GM23248 (cell line): Measurements from ENCODE around the gene KAZN. TPM values are rescaled to one million over a fixed set of nuclear protein-coding genes. Genes with fewer than 3 reads are reported as not detected.
A peak's percentile ranks its signal among the peaks of the same experiment; 100 is the strongest.

Source experiments
- DNase-seq: peaks from one replicate; pipeline ENCODE4 v3.0.0-alpha.2; 2015
- H2AFZ ChIP-seq: fragments of 200-600 bp; sonication (generic); 2 replicates; pipeline ENCODE4 v1.6.1; 2016; ENCODE audit warnings: antibody characterized with exemption
- H3F3A ChIP-seq: fragments of 200-600 bp; sonication (generic); 2 replicates; pipeline ENCODE4 v1.6.1; 2016; ENCODE audit warnings: mild to moderate bottlenecking, antibody characterized with exemption, mixed run types; ENCODE audit not compliant: insufficient read depth
- H3K27ac ChIP-seq: fragments of 200-600 bp; sonication (generic); 2 replicates; pipeline ENCODE4 v1.5.1; 2016; ENCODE audit warnings: mild to moderate bottlenecking
- H3K27me3 ChIP-seq: fragments of 200-600 bp; sonication (generic); replicated peaks from 2 replicates; pipeline ENCODE4 v1.6.1; 2016; ENCODE audit warnings: mild to moderate bottlenecking; ENCODE audit not compliant: insufficient read depth
- H3K36me3 ChIP-seq: fragments of 200-600 bp; sonication (generic); 2 replicates; pipeline ENCODE4 v1.6.1; 2016; ENCODE audit warnings: low read depth, mild to moderate bottlenecking
- H3K4me1 ChIP-seq: fragments of 200-600 bp; sonication (generic); 2 replicates; pipeline ENCODE4 v1.6.1; 2016; ENCODE audit warnings: mild to moderate bottlenecking; ENCODE audit not compliant: insufficient read depth
- H3K4me2 ChIP-seq: fragments of 200-600 bp; sonication (generic); one replicate; pipeline ENCODE4 v1.6.1; 2016; ENCODE audit warnings: mild to moderate bottlenecking; ENCODE audit not compliant: unreplicated experiment
- H3K4me3 ChIP-seq: fragments of 200-600 bp; sonication (generic); 2 replicates; pipeline ENCODE4 v1.5.1; 2016; ENCODE audit warnings: mild to moderate bottlenecking
- H3K79me2 ChIP-seq: fragments of 200-600 bp; sonication (generic); 2 replicates; pipeline ENCODE4 v1.6.1; 2016; ENCODE audit warnings: mild to moderate bottlenecking; ENCODE audit not compliant: insufficient read depth
- H3K9ac ChIP-seq: fragments of 200-600 bp; sonication (generic); 2 replicates; pipeline ENCODE4 v1.6.1; 2016; ENCODE audit warnings: mild to moderate bottlenecking
- H3K9me2 ChIP-seq: fragments of 200-600 bp; sonication (generic); 2 replicates; pipeline ENCODE4 v1.6.1; 2016; ENCODE audit warnings: mixed run types, mild to moderate bottlenecking, moderate library complexity; ENCODE audit not compliant: insufficient read depth
- H3K9me3 ChIP-seq: fragments of 200-600 bp; sonication (generic); one replicate; pipeline ENCODE4 v1.6.1; 2017; ENCODE audit warnings: low read depth
- H4K20me1 ChIP-seq: fragments of 200-600 bp; sonication (generic); 2 replicates; pipeline ENCODE4 v1.6.0; 2016; ENCODE audit not compliant: insufficient read depth
- EZH2 ChIP-seq: fragments of 200-600 bp; sonication (generic); IDR thresholded peaks from 2 replicates; pipeline ENCODE4 v1.6.1; 2018; ENCODE audit warnings: antibody characterized with exemption, mild to moderate bottlenecking; ENCODE audit not compliant: insufficient read depth, poor library complexity, severe bottlenecking
- EZH2phosphoT487 ChIP-seq: fragments of 200-600 bp; sonication (generic); IDR thresholded peaks from 2 replicates; pipeline ENCODE4 v1.6.1; 2018; ENCODE audit warnings: antibody characterized with exemption, moderate library complexity, mild to moderate bottlenecking, low read depth; ENCODE audit not compliant: insufficient read depth
- WGBS, 2 experiments: methylation state at CpG; one replicate each; pipeline ENCODE4 v1.1.6; 2015 to 2017; ENCODE audit warnings: low lambda C conversion rate in 2 of 2, low coverage in 1 of 2; ENCODE audit errors: missing lambda C conversion rate in 2 of 2; 5-methylcytosine and 5-hydroxymethylcytosine counted together
- in situ Hi-C: fragments of 300-500 bp; cut with MboI; formaldehyde crosslinking; loops from 2 replicates; pipeline ENCODE4 v1.15.0; 2020
- polyA plus RNA-seq: library from polyadenylated mRNA; unstranded; fragments of >200 nt; fragmentation: Nextera tagmentation; extraction: Ambion mirVana; gene quantifications from 2 replicates; pipeline ENCODE4 v1.2.1, GENCODE V29; 2016
- total RNA-seq: library from RNA; depleted of rRNA; stranded (reverse); fragments of >200 nt; shearing (Covaris generic); gene quantifications from 2 replicates; pipeline ENCODE4 v1.2.3, GENCODE V29; 2014

The KAZN gene
- total and polyA plus RNA-seq, 2 experiments from 2014 or later, result 4.9 to 7.2 TPM

GRCh38 chr1:14986168-14986567 is 387.7 kb downstream of the KAZN start:
- no peak overlapping the region for H2AFZ ChIP-seq
- H3K79me2 ChIP-seq, result no peaks in the 10 kb centered on the region; the same call in 1 of the 2 replicates
- no peak overlapping the region for H3K4me3 ChIP-seq
- H3F3A ChIP-seq, result no peaks in the 10 kb centered on the region
- no peaks in the 10 kb centered on the region for H3K4me1 ChIP-seq
- H3K4me2 ChIP-seq, result no peak overlapping the region
- no peaks in the 10 kb centered on the region for H4K20me1 ChIP-seq
- no peak overlapping the region for H3K9ac ChIP-seq
- DNase-seq, result no peak
- TF ChIP-seq EZH2 (no peak), EZH2phosphoT487 (no peak)
- H3K9me3 ChIP-seq, result no peaks in the 10 kb centered on the region
- H3K27me3 ChIP-seq, result no peaks in the 10 kb centered on the region
- no peak overlapping the region for H3K27ac ChIP-seq
- WGBS, 2 experiments, result 79 to 85% methylated on average over 8 of the region's 8 CpGs
- in situ Hi-C loops, result no loop called here
- H3K9me2 ChIP-seq, result no peaks in the 10 kb centered on the region
- H3K36me3 ChIP-seq, result no peaks in the 10 kb centered on the region

- Histone ChIP-seq H3K9me3 (no peaks in the 10 kb centered on the region), H3F3A (no peaks in the 10 kb centered on the region), H3K4me1 (no peaks in the 10 kb centered on the region), H2AFZ (no peak overlapping the region), H4K20me1 (no peaks in the 10 kb centered on the region), H3K36me3 (no peaks in the 10 kb centered on the region), H3K27me3 (no peaks in the 10 kb centered on the region), H3K9ac (no peak overlapping the region), H3K79me2 (no peaks in the 10 kb centered on the region; the same call in 1 of the 2 replicates), H3K9me2 (no peaks in the 10 kb centered on the region), H3K4me2 (no peak overlapping the region), H3K4me3 (no peak overlapping the region), H3K27ac (no peak overlapping the region)
- in situ Hi-C loops, result no loop called here
- peak; percentile 14 for DNase-seq
- TF ChIP-seq EZH2, result no peak
- TF ChIP-seq EZH2phosphoT487, result no peak
- 39 to 50% methylated on average over 16 of the region's 16 CpGs for WGBS, 2 experiments
These were observed 389.5 kb downstream of the KAZN start for GRCh38 chr1:14987829-14988603.

- in situ Hi-C loops, result no loop called here
- H3K79me2 ChIP-seq, result no peaks in the 10 kb centered on the region; the same call in 1 of the 2 replicates
- no peak for TF ChIP-seq EZH2phosphoT487
- no peak for TF ChIP-seq EZH2
These were observed 390.2 kb downstream of the KAZN start for GRCh38 chr1:14988636-14989035.

GRCh38 chr1:14989931-14990728 is 391.6 kb downstream of the KAZN start:
- DNase-seq, result no peak
- no peaks in the 10 kb centered on the region for H3K4me1 ChIP-seq
- H4K20me1 ChIP-seq, result no peaks in the 10 kb centered on the region
- no peak overlapping the region for H3K4me2 ChIP-seq
- TF ChIP-seq EZH2 (no peak), EZH2phosphoT487 (no peak)
- no peak overlapping the region for H3K27ac ChIP-seq
- H3K9me2 ChIP-seq, result no peaks in the 10 kb centered on the region
- no peak overlapping the region for H2AFZ ChIP-seq
- no peaks in the 10 kb centered on the region for H3K36me3 ChIP-seq
- H3K9me3 ChIP-seq, result no peaks in the 10 kb centered on the region
- in situ Hi-C loops, result no loop called here
- H3K9ac ChIP-seq, result no peak overlapping the region
- H3K27me3 ChIP-seq, result no peaks in the 10 kb centered on the region
- no peaks in the 10 kb centered on the region; the same call in 1 of the 2 replicates for H3K79me2 ChIP-seq
- no peaks in the 10 kb centered on the region for H3F3A ChIP-seq
- H3K4me3 ChIP-seq, result no peak overlapping the region
- 90 to 92% methylated on average over 12 of the region's 12 CpGs for WGBS, 2 experiments

More at GRCh38 chr1:14988636-14989035, 390.2 kb downstream of the KAZN start:
- Histone ChIP-seq H3K4me1 (no peaks in the 10 kb centered on the region), H3K27me3 (no peaks in the 10 kb centered on the region), H3K4me2 (no peak overlapping the region), H3K27ac (no peak overlapping the region), H2AFZ (no peak overlapping the region), H3K36me3 (no peaks in the 10 kb centered on the region), H4K20me1 (no peaks in the 10 kb centered on the region), H3F3A (no peaks in the 10 kb centered on the region), H3K9ac (no peak overlapping the region), H3K4me3 (no peak overlapping the region), H3K9me3 (no peaks in the 10 kb centered on the region), H3K9me2 (no peaks in the 10 kb centered on the region)
- no peak for DNase-seq
- WGBS, 2 experiments, result 80 to 84% methylated on average over 8 of the region's 8 CpGs
